H1 (cell line): ENCODE data around the gene MPPE1. TPM values are rescaled to one million over a fixed set of nuclear protein-coding genes. Genes with fewer than 3 reads are reported as not detected.

Experiments
- ASH2L ChIP-seq: fragments of 200-600, 300-600 bp; sonication (generic); IDR thresholded peaks from one replicate; pipeline ENCODE4 v1.7.1; 2017; ENCODE audit warnings: low read length
- CEBPB ChIP-seq: IDR thresholded peaks from 2 replicates; pipeline ENCODE4 v1.6.1; 2012; ENCODE audit warnings: low read depth, low read length
- CHD1 ChIP-seq: IDR thresholded peaks from 2 replicates; pipeline ENCODE4 v1.6.1; 2012; ENCODE audit warnings: low read depth, low read length, improper control_type of control experiment
- EGR1 ChIP-seq: IDR thresholded peaks from 2 replicates; pipeline ENCODE4 v1.6.1; 2011; ENCODE audit warnings: low read depth, low read length, borderline replicate concordance
- RXRA ChIP-seq: IDR thresholded peaks from 2 replicates; pipeline ENCODE4 v1.6.1; 2011; ENCODE audit warnings: low read depth, mild to moderate bottlenecking, low read length, moderate library complexity; ENCODE audit not compliant: insufficient read depth
- SUZ12 ChIP-seq: fragments of 200-600 bp; sonication (generic); IDR thresholded peaks from 2 replicates; pipeline ENCODE4 v1.6.1; 2012; ENCODE audit warnings: mild to moderate bottlenecking, inconsistent platforms, low read length, moderate library complexity, mixed read lengths
- ZNF274 ChIP-seq: IDR thresholded peaks from 2 replicates; pipeline ENCODE4 v1.7.0; 2012; ENCODE audit warnings: low read length, borderline replicate concordance; ENCODE audit errors: extremely low read depth
- polyA plus RNA-seq, 7 experiments: library from polyadenylated mRNA; depleted of rRNA in 3 of 7; stranded (reverse) in 5 of 7; unstranded in 2 of 7; fragments of >200 nt in 5 of 7; fragments of 200-250 nt in 2 of 7; gene quantifications; 1 replicate in 5 of 7; 2 replicates in 1 of 7; 4 replicates in 1 of 7; pipeline versions ENCODE4 v1.2.1 to v1.2.3, GENCODE V29; 2011 to 2013; ENCODE audit warnings: missing spikeins in 2 of 7, mixed read lengths in 2 of 7
- total RNA-seq: library from RNA; stranded (reverse); fragmentation: NEBNext Ultra II Directional; extraction: Animal tissue kit (Norgen Biotek cat#: 25700); gene quantifications from 2 replicates; pipeline ENCODE4 v1.2.1, GENCODE V29; 2021

Gene MPPE1
- total and polyA plus RNA-seq, 2 of the 8 experiments (the other 6 are each of a cell fraction or from before 2014, with no cell fraction given): 13.7 to 20.9 TPM

- no peak for TF ChIP-seq RXRA
- TF ChIP-seq CEBPB: no peak
- no peak for TF ChIP-seq CHD1
- no peak for TF ChIP-seq SUZ12
- no peak for TF ChIP-seq EGR1
- TF ChIP-seq ASH2L: no peak
- TF ChIP-seq ZNF274: no peak
Observed at GRCh38 chr18:11874676-11875075, 33.4 kb downstream of the MPPE1 start (continued).
